ENCODE results near the gene HEATR5B.

- TF ChIP-seq CTCF (IDR thresholded peaks at IDR 0.05; ENCODE audit: low read depth, low read length, poor library complexity, severe bottlenecking) = no peak
- TF ChIP-seq EZH2phosphoT487 (IDR thresholded peaks at IDR 0.05; ENCODE audit: borderline replicate concordance, low read length) = no peak
These were observed 24.3 kb downstream of the HEATR5B start for GRCh38 chr2:37059841-37060240.
